ENCODE measurements around the gene HMGCS2.

Gene HMGCS2

DNA sequence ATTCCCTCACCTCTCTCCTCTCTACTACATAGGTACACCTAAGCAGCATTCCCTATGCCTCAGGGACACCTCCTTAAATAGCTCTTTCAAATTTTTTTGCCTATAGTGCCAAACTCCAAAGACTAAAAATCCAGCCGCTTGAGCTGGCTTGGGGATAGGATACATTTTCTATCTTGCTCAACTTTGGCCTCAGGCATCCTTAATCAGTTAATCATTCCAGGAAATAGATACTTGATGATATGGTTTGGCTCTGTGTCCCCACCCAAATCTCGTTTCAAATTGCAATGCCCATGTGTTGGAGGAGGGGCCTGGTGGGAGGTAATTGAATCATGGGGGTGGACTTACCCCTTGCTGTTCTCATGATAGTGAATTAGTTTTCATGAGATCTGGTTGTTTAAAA is 68.4 kb downstream of the HMGCS2 start:
- Histone ChIP-seq H3K4me3 (ENCODE audit: low read depth in 1 of 2, low read length in 2 of 2) (no peak overlapping the region), H3K79me2 (ENCODE audit: insufficient read depth, low read length) (no peaks in the 10 kb centered on the region), H3K9ac (ENCODE audit: low read depth, low read length) (no peak overlapping the region), H3K4me2 (ENCODE audit: insufficient read depth, low read length) (no peak overlapping the region), H3K4me1 (ENCODE audit: insufficient read depth, low read length) (no peaks in the 10 kb centered on the region), H2AFZ (ENCODE audit: low read depth, low read length) (no peak overlapping the region), H3K9me3 (ENCODE audit: insufficient read depth, low read length, severe bottlenecking) (peaks cover 14% of the 10 kb centered on the region), H3K27me3 (ENCODE audit: insufficient read depth, low read length, poor library complexity) (peaks cover 4% of the 10 kb centered on the region), H4K20me1 (ENCODE audit: insufficient read depth, low read length) (no peaks in the 10 kb centered on the region), H3K36me3 (ENCODE audit: insufficient read depth, low read length) (no peaks in the 10 kb centered on the region), H3K27ac (ENCODE audit: low read length) (no peak overlapping the region)
- TF ChIP-seq CTCF (IDR thresholded peaks at IDR 0.05; ENCODE audit: borderline replicate concordance, extremely low read depth, low read length, poor library complexity, severe bottlenecking) = no peak
- no peak for TF ChIP-seq EZH2 (IDR thresholded peaks at IDR 0.05; ENCODE audit: borderline replicate concordance, low read depth, low read length, severe bottlenecking)
- DNase-seq = no peak
- no peak for ATAC-seq (ENCODE audit: insufficient read depth, low read depth)
